Jurkat, Clone E6-1 (cell line): ENCODE data around the gene DNAH11.

ENCODE experiments used
- DNase-seq: peaks from one replicate; pipeline ENCODE4 v3.0.0-alpha.2; 2011; ENCODE audit warnings: low read depth, low spot score
- H3K4me3 ChIP-seq: 2 replicates; pipeline ENCODE4 v1.5.1; 2011; ENCODE audit warnings: mild to moderate bottlenecking, low read length, control low read depth, moderate library complexity

The DNAH11 gene

DNA sequence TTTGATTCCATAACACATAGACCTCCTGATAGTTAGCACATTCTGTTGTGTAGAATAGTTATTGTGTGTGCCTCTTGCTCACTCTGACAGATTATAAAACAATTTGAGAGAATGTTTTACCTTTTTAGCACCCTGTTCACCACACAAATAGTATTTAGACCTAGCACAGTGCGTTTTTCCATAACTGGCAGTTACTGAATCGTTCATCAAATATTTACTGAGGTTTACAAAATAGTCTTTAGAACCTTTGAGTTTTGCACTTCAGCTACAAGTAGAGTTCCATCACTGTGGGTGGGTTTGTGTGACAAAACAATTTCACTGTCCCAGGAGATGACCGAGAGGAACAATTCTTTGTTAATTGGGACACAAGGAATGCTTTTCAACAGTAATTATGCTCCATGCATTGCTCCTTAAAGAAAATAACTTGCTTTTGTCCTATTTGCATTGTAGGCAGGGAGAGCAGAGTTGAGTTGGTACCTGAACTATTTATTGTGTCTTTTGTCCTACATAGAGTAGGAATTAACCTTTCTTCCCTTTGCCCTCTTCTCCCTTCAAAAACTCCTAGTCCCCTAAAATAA is 62.3 kb downstream of the DNAH11 start:
- no peak for DNase-seq
- H3K4me3 ChIP-seq: no peak overlapping the region

DNA sequence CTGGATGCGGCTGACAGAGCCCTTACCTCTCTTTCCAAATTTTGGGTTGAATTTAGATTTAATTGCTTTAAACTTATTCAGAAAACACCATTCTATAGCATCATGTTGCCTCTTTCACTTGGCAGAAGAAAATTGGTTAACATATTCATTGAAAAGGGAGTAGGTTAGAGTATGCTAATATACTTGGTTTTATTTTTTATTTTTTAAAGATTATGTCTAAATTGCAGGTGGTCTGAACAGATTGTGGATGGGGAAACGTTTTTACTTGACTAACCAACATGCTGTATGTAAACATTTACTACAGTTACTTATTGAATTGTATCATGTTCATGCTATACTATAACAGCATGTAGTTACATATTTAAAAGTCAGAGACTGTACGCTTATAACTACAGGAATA is 65.6 kb downstream of the DNAH11 start:
- DNase-seq: no peak

DNA sequence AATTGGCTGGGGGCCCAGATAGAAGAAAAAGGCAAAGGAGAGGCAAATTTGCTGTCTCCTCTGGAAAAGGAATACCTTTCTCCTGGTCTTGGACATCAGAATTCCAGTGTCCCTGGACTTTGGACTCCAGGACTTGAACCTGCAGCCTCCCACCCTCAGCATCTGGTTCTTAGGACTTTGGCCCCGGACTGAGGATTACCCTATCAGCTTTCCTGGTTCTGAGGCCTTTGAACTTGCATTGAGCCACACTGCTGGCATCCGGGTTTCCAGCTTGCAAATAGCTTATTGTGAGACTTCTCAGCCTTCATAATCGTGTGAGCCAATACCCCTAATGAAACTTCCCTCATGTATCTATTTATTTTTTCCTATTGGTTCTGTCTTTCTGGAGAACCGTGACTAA is 68.3 kb downstream of the DNAH11 start:
- H3K4me3 ChIP-seq: no peak overlapping the region
- no peak for DNase-seq

More for the DNA sequence above, 65.6 kb downstream of the DNAH11 start:
- no peak overlapping the region for H3K4me3 ChIP-seq

DNA sequence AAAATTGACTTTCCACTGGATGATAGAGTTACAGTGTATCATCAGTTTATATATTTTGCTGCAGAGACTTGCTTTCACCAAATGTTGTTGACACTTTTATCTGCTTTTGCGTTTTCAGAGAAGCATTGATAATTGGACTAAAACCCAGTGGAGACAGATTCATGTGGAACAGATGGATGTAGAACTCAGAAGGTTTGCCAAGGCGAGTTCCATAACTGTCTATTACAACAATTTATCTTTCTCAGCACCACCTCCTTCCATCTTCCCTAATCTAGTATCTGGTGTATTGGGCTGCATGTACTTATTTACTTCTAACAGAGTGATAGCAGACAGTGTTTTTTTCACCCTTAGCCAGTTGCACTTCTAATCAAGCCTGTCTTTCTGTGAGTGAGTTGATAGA is 73.3 kb downstream of the DNAH11 start:
- DNase-seq: no peak
- H3K4me3 ChIP-seq: no peak overlapping the region

DNA sequence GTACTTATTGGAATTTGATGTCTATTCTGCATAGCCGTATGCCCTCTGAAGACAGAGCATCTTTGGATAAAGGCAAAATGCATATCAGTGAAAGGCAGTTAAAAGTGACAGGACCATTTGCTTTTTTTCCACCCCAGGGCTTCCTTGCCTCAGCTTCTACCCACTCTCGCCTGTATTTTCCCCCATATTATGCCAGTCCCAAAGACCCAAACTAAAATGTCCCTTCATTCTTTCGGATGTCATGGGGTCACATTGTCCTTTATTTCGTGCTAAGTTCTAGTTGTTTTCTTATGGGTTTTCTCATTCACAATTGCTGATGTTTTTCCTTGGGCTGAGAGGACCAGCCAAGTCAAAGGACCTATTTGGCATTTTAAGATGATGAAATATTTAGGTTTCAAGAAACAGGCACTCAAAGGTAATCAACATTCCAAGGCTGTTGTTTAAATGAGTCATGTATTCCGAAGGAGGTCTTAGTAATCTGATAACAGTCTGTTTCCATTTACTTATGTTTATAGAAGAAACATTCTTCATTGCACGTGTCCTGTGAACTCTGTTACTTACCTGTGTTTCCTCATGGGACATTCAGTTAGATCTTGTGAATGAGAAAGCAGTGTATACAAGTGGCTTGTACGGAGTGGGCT is 74.1 kb downstream of the DNAH11 start:
- H3K4me3 ChIP-seq: no peak overlapping the region
- DNase-seq: no peak

DNA sequence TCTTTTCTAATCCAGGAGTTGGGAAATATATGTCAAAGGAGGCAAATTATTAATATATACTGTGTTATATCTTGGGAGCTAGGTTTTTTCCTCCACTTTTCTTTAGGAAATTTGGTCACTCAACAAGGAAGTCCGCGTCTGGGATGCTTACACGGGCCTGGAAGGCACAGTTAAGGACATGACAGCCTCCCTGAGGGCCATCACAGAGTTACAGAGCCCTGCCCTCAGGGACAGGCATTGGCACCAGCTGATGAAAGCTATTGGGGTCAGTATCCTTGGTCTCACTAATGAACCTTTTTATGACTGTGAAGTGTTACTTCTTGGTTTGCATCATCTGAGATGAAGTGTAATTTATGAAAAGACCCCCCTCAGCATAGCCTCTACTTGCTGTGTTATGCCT is 74.7 kb downstream of the DNAH11 start:
- no peak overlapping the region for H3K4me3 ChIP-seq

DNA sequence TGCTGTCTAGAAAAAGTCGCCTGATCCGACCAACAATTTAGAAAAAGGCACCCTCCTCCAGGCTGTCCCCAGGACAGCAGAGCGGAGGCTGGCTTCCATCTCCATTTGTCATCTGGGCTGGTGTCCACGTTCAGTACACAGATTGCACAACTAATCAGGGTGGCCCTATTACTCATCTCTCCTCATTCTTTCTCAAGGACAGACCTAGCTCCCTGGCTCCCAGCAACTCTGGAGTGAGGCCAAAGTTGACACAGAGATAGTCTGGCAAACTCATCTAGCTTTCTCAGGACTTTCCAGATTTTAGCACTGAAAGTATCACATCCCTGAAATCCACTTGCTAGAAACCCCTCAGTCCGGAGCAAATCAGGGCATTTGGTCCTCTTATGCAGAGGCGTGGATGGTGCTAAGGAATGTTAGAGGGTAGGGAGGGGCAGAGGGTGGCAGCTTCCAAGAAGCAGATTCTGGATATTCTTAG is 75.1 kb downstream of the DNAH11 start:
- DNase-seq: no peak
- H3K4me3 ChIP-seq: no peak overlapping the region

More for the DNA sequence above, 74.7 kb downstream of the DNAH11 start:
- DNase-seq: no peak

DNA sequence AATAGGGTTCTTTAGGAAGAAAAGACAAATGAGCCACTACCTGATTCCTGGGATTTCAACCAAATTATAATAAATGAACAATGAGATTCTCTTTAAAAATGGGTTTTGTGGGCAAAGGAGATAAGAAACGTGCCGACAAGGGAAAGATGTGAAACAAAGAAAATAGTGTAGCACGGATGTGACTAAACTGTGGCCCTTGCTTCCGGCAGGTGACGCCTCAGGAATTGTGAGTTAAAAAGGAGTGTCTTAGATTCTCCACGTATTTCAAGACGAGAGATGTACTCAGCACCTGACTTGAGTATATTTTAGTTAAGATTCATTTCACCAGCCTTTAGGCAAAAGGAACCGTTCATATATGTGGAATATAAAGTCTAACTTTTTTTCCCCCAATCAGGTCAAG is 75.9 kb downstream of the DNAH11 start:
- no peak for DNase-seq

DNA sequence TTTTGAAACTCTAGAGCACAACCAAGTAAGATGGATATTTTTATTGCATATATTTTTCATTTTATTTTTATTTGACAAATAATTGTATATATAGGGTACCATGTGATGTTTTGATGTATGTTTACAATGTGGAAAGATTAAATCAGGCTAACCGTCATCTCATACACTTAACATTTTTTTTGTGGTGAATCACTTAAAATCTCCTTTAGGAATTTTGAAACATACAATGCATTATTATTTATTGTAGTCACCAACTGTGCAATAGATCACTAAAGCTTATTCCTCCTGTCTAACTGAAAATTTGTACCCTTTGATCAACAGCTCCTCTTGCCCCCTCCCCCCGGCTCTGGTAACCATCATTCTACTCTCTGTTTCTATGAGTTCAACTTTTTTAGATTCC is 77.2 kb downstream of the DNAH11 start:
- no peak for DNase-seq

More for the DNA sequence above, 75.9 kb downstream of the DNAH11 start:
- no peak overlapping the region for H3K4me3 ChIP-seq

DNA sequence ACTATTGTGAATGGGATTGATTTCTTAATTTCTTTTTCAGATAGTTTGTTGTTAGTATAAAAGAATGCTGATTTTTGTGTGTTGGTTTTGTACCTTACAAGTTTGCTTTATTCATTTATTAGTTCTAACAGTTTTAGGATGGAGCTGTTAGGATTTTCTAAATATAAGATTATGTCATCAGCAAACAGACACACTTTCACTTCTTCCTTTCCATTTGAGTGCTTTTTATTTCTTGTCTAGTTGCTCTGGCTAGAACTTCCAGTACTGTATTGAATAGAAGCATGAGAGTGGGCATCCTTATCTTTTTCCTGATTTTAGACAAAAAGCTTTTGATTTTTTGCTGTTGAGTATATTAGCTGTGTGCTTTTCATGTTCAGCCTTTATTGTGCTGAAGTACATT is 81.5 kb downstream of the DNAH11 start:
- H3K4me3 ChIP-seq: no peak overlapping the region
- DNase-seq: no peak

More for the DNA sequence above, 77.2 kb downstream of the DNAH11 start:
- no peak overlapping the region for H3K4me3 ChIP-seq

DNA sequence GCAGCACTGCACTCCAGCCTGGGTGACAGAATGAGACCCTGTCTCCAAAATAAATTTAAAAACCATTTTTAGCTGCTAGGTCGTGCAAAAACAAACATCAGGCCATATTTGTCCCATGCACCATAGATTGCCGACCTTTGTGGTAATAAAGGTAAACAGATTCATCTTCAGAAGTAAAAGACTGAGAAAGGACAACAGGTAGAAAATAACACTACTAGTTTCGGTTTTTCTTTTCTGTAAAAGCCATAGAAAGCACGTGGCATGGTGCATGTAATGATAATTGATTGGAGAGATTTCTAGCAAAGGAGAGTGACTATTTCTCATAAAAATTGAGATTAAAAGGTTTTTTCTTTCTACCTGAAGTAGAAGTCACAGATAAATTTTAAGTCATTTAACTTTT is 93.9 kb downstream of the DNAH11 start:
- no peak for DNase-seq

DNA sequence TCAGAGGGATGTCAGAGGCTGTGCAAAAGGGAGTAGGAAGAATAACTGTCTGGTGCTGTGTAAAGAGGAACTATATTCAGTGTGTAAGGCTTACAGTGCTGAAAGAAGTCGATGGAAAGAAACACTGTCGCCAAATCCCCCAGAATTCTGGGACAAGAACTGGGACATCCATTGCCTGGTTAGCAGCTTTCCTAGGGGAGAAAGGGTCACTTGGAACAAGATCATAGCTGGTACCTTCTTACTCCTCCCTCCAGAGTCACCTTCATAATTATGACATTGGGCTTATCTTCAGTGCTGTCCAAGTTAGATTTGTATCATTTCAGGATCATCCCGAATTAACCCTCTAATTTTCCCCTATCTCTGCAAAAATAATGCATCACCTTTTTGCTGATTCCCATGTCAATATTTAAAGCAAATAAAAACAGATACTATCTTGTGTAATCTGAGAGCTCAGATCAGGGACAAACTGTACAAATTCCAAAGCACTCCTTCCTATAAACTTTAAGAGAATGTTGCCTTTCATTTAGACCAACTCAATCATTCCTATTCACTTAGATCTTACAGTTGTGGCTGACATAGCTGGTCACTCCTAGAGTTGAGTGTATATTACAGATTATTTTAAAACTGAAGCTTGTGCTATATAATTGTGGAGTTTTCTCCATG is 96.5 kb downstream of the DNAH11 start:
- DNase-seq: no peak

More for the DNA sequence above, 93.9 kb downstream of the DNAH11 start:
- no peak overlapping the region for H3K4me3 ChIP-seq

DNA sequence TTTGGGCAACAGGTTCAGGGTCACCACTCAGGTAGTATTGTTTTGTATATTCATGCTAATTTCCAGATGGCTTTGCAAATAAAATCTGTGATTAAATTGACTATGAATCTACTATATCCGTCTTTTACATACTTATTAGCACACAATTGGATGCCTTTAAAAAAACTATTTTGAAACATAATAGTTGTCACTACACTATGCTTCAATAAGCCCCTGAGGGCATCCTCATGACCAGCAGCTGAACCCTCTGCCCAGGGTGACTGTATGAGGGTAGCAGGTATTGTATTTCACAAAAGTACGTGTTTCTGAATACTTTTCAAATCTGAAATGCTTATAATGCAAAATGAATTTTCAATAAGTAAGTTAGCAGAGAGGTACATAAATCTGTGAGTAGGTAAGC is 97.3 kb downstream of the DNAH11 start:
- DNase-seq: no peak
- no peak overlapping the region for H3K4me3 ChIP-seq

More for the DNA sequence above, 96.5 kb downstream of the DNAH11 start:
- no peak overlapping the region for H3K4me3 ChIP-seq

DNA sequence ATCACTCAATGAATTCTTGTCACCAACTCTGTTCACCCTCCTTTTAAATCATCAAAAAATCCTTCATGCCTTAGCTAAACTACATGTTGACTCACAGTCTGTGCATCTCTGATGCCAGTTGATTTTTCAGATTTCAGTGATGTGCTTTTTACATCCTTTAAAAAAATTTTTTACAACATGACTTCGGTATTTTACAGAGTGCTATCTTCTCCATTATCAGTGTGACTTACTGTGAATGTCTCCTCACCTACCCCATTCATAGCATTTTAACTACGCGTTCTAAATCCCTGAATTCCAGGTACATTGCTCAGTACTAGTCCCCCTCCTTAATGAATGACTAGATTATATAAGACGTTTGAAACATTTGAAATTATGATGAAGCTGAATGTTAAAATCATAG is 98.7 kb downstream of the DNAH11 start:
- DNase-seq: no peak

DNA sequence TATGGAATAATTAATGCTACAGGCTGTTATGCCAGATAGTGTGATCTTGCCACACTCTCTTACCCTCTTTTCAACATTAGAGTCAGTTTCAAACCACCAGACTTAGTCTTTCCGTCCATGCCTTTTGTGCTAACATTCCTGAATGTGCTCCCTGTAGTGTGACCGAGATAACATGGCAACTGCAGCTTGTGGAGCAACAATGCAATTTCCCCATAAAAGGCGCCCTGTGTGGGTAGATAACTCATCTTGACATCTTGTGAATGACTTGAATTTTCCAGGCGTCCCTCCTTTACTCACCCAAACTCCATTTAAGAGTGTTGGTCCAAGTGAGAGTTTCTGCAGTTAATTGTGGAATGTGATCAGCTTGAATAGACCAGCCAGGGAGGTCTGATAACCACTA is 99.6 kb downstream of the DNAH11 start:
- no peak overlapping the region for H3K4me3 ChIP-seq
- no peak for DNase-seq

More for the DNA sequence above, 98.7 kb downstream of the DNAH11 start:
- no peak overlapping the region for H3K4me3 ChIP-seq

DNA sequence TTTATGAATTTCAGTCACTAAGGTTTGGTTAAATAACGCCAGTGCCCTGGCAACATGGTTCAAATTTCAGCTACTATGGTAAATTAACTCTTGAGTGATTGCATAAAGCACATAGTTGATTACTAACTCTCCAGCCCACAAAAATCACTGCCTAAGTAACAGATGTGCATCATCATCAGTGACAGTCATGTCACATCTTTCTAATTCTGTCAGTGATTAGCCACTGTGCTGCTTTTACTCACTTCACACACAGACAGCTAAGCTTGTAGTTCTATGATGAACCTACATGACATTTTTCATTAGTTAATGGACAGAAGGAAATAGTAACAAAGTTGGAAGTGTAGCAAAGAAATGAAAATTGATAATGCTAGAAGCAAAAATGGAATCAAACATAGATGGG is 108.9 kb downstream of the DNAH11 start:
- no peak for DNase-seq

DNA sequence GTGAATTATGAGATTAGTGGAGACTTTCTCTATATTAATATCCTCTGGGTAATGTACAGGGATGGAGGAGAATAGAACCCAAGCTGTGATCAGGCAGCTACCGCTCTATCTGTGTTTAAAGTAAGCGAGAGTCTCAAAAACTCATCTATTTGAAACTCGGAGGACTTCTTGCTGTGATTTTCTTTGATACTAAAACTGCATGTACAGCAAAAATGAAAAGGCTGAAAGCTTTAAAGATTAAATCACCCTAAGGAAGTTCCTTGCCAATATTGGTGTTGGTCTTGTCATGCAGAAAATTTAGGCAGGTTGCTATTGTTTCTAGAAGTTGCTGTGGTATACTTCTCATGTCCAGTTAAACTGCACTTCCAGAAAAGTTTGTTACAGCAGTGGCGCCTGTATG is 110.8 kb downstream of the DNAH11 start:
- no peak for DNase-seq
- no peak overlapping the region for H3K4me3 ChIP-seq

More for the DNA sequence above, 108.9 kb downstream of the DNAH11 start:
- H3K4me3 ChIP-seq: no peak overlapping the region

DNA sequence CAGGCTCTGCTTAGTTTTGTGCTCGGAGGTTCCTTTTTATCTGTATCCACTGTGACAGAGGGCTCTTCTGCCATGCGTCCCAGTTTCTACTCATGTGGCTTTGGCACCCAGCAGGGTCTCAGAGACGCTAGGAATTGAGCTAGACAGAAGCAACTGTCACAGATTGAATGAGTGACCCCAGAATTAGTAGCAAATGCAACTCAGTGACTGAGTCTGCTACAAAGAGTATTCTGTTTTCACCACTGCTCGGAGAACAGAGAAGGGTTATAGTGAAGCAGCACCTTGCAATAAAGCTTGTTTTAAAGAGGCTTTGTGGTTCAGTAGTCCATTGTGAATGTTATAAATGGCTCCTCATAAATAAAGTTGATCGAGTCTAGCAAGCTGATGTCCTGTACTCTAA is 113.2 kb downstream of the DNAH11 start:
- no peak for DNase-seq
- no peak overlapping the region for H3K4me3 ChIP-seq

DNA sequence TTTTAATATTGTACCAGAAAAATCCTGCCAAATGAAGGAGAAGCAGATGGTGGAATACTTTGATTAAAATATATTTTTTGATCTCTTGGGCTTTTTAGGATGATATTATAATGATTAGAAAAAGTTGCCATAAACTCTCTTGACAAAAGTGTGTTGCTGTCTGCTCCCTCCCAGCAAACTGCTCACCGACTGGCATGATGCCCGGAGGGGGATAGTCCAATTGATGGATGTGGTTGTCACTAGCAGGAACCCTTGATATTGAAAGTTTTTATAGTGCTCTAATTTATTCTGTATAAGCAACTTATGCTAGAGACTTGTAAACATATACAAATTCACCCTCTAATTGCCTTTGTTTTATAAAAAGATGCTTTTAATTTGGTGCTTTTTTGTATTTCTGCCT is 114.0 kb downstream of the DNAH11 start:
- DNase-seq: no peak
- H3K4me3 ChIP-seq: no peak overlapping the region

DNA sequence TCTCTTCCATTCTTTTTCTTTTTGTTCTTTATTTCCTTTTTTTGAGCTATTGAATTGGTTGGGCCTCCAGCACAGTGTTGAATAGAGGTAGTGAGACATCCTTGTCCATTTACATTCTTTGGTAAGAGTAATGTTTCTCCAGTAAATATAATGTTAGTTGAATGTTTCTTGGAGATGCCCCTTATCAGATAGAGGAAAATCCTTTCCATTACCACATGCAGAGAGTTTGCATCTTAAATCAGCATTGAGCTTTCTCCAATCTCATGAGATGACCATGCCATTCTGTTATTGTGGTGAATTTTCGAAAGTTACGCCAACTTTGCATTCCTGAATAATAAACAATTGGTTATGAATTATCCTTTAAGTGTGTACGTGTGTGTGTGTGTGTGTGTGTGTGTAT is 127.7 kb downstream of the DNAH11 start:
- no peak overlapping the region for H3K4me3 ChIP-seq
- DNase-seq: no peak
